Thyroid gland (tissue), 4 donors: Measurements from ENCODE around the gene ACVR2B.

ENCODE experiments used
- CTCF ChIP-seq, 6 experiments: fragments of 200-600 bp in 3 of 6; fragments of 450-650 bp in 3 of 6; sonication (generic) in 3 of 6; IDR thresholded peaks; one replicate each; pipeline ENCODE4 v1.5.1; 2016 to 2019; ENCODE audit warnings: antibody characterized with exemption in 6 of 6, mild to moderate bottlenecking in 2 of 6, inconsistent platforms in 1 of 6, moderate library complexity in 1 of 6
- POLR2A ChIP-seq, 2 donors: fragments of 450-650 bp; IDR thresholded peaks; one replicate each; pipeline ENCODE4 v1.6.1; 2017; ENCODE audit warnings: antibody characterized with exemption in 2 of 2, mild to moderate bottlenecking in 2 of 2, moderate library complexity in 1 of 2

GRCh38 chr3:38510631-38511030 is 56.9 kb downstream of the ACVR2B start:
- no peak for TF ChIP-seq CTCF (IDR thresholded peaks at IDR 0.05)
- TF ChIP-seq POLR2A (IDR thresholded peaks at IDR 0.05): no peak
